GM12878 (cell line): ENCODE data around the gene ZDHHC22. TPM values are rescaled to one million over a fixed set of nuclear protein-coding genes. Genes with fewer than 3 reads are reported as not detected.

Experiments used
- ATF3 ChIP-seq: IDR thresholded peaks from 2 replicates; pipeline ENCODE4 v1.6.1; 2011; ENCODE audit warnings: low read depth, mild to moderate bottlenecking, low read length, moderate library complexity, borderline replicate concordance; ENCODE audit errors: extremely low read depth
- CBX5 ChIP-seq: sonication (generic); IDR thresholded peaks from 2 replicates; pipeline ENCODE4 v1.6.1; 2016; ENCODE audit warnings: low read depth, moderate library complexity, mild to moderate bottlenecking, inconsistent platforms
- E4F1 ChIP-seq: fragments of 450-650 bp; IDR thresholded peaks from 2 replicates; pipeline ENCODE4 v1.6.1; 2018; ENCODE audit warnings: borderline replicate concordance, mild to moderate bottlenecking; ENCODE audit not compliant: partially characterized antibody
- FOXK2 ChIP-seq: fragments of 450-650 bp; IDR thresholded peaks from 2 replicates; pipeline ENCODE4 v1.6.1; 2017; ENCODE audit warnings: mild to moderate bottlenecking, moderate library complexity
- GATAD2B ChIP-seq: fragments of 450-650 bp; conservative IDR thresholded peaks from 2 replicates; pipeline ENCODE4 v1.6.1; 2017; ENCODE audit warnings: low read depth, mild to moderate bottlenecking, moderate library complexity
- LARP7 ChIP-seq: fragments of 450-650 bp; IDR thresholded peaks from 2 replicates; pipeline ENCODE4 v1.6.1; 2017; ENCODE audit warnings: mild to moderate bottlenecking
- NBN ChIP-seq: fragments of 450-650 bp; IDR thresholded peaks from 2 replicates; pipeline ENCODE4 v1.6.1; 2016
- POU2F2 ChIP-seq: IDR thresholded peaks from 3 replicates; pipeline ENCODE4 v1.6.1; 2011; ENCODE audit warnings: low read depth, mild to moderate bottlenecking, low read length, borderline replicate concordance
- REST ChIP-seq: IDR thresholded peaks from 2 replicates; pipeline ENCODE4 v1.6.1; 2012; ENCODE audit warnings: mild to moderate bottlenecking, low read depth, low read length
- SMAD5 ChIP-seq: IDR thresholded peaks from 2 replicates; pipeline ENCODE4 v1.6.1; 2016; ENCODE audit warnings: antibody characterized with exemption, low read depth
- ZNF687 ChIP-seq: fragments of 450-650 bp; IDR thresholded peaks from 2 replicates; pipeline ENCODE4 v1.6.1; 2017; ENCODE audit warnings: mild to moderate bottlenecking, moderate library complexity
- polyA plus RNA-seq, 11 experiments: library from polyadenylated mRNA; depleted of rRNA in 4 of 11; unstranded in 6 of 11; stranded (reverse) in 5 of 11; fragments of >200 nt; fragmentation: Nextera tagmentation in 4 of 11; fragmentation: Illumina TruSeq in 1 of 11; extraction: Ambion mirVana in 4 of 11; extraction: Trizol in 1 of 11; gene quantifications; 1 replicate in 1 of 11; 2 replicates in 10 of 11; pipeline versions ENCODE4 v1.2.1 to v1.2.3, GENCODE V29; 2011 to 2016; ENCODE audit warnings: inconsistent platforms in 2 of 11, missing spikeins in 2 of 11, low read depth in 1 of 11
- total RNA-seq, 4 experiments: library from RNA; depleted of rRNA in 3 of 4; stranded (reverse); fragments of >200 nt in 3 of 4; fragmentation: Illumina TruSeq in 1 of 4; extraction: Trizol in 1 of 4; gene quantifications; 2 replicates each; pipeline versions ENCODE4 v1.2.1 to v1.2.3, GENCODE V29; 2013 to 2021
- TF ChIP-seq, protein P1 (sequence below): IDR thresholded peaks from 2 replicates; pipeline ENCODE4 v1.6.1; 2011; ENCODE audit warnings: mild to moderate bottlenecking, low read depth, low read length, moderate library complexity; ENCODE audit not compliant: insufficient replicate concordance
- TF ChIP-seq, protein P2 (sequence below): IDR thresholded peaks from 2 replicates; pipeline ENCODE4 v1.6.1; 2012; ENCODE audit warnings: low read length, inconsistent platforms
- TF ChIP-seq, protein P3 (sequence below): IDR thresholded peaks from 2 replicates; pipeline ENCODE4 v1.6.1; 2012; ENCODE audit warnings: low read depth, low read length, improper control_type of control experiment

The ZDHHC22 gene
- total and polyA plus RNA-seq, 10 of the 15 experiments (the other 5 are each of a cell fraction or from before 2014, with no cell fraction given), result 0.06 TPM; not detected in 9

GRCh38 chr14:77120771-77121743 lies 20.5 kb downstream of the ZDHHC22 start (continued):
- TF ChIP-seq ZNF687 (no peak), SMAD5 (0 out of 2 replicates have a peak, but pooled peaks have one; percentile 54), ATF3 (no peak), NBN (peak; percentile 96), POU2F2 (peak; percentile 99), LARP7 (no peak), E4F1 (no peak), GATAD2B (peak; percentile 74; the same call in 1 of the 2 replicates), CBX5 (peak; percentile 83; the same call in 1 of the 2 replicates), FOXK2 (no peak), REST (0 out of 2 replicates have a peak, but pooled peaks have one; percentile 34)
- TF ChIP-seq, protein P1, sequence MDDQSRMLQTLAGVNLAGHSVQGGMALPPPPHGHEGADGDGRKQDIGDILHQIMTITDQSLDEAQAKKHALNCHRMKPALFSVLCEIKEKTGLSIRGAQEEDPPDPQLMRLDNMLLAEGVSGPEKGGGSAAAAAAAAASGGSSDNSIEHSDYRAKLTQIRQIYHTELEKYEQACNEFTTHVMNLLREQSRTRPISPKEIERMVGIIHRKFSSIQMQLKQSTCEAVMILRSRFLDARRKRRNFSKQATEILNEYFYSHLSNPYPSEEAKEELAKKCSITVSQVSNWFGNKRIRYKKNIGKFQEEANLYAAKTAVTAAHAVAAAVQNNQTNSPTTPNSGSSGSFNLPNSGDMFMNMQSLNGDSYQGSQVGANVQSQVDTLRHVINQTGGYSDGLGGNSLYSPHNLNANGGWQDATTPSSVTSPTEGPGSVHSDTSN, result no peak
- TF ChIP-seq, protein P2, sequence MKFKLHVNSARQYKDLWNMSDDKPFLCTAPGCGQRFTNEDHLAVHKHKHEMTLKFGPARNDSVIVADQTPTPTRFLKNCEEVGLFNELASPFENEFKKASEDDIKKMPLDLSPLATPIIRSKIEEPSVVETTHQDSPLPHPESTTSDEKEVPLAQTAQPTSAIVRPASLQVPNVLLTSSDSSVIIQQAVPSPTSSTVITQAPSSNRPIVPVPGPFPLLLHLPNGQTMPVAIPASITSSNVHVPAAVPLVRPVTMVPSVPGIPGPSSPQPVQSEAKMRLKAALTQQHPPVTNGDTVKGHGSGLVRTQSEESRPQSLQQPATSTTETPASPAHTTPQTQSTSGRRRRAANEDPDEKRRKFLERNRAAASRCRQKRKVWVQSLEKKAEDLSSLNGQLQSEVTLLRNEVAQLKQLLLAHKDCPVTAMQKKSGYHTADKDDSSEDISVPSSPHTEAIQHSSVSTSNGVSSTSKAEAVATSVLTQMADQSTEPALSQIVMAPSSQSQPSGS, result peak; percentile 89
- TF ChIP-seq, protein P3, sequence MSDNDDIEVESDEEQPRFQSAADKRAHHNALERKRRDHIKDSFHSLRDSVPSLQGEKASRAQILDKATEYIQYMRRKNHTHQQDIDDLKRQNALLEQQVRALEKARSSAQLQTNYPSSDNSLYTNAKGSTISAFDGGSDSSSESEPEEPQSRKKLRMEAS, result no peak
